HepG2 (cell line): Measurements from ENCODE around the gene CDK8. TPM values are rescaled to one million over a fixed set of nuclear protein-coding genes. Genes with fewer than 3 reads are reported as not detected.

Experiments
- KMT2B ChIP-seq: IDR thresholded peaks from 2 replicates; pipeline ENCODE4 v1.6.1; 2016; ENCODE audit warnings: missing genetic modification reagents, missing compliant biosample characterization
- MZF1 ChIP-seq: sonication (generic); formaldehyde crosslinking; IDR thresholded peaks from 2 replicates; pipeline ENCODE4 v1.8.1; 2023; ENCODE audit warnings: mild to moderate bottlenecking, missing genetic modification reagents, borderline replicate concordance
- PRPF4 ChIP-seq: fragments of 200-400 bp; formaldehyde crosslinking; IDR thresholded peaks from 2 replicates; pipeline ENCODE4 v1.6.1; 2016; ENCODE audit warnings: low read length, low read depth; ENCODE audit not compliant: poor library complexity, severe bottlenecking
- ZNF253 ChIP-seq: sonication (generic); formaldehyde crosslinking; IDR thresholded peaks from 2 replicates; pipeline ENCODE4 v1.8.0; 2022; ENCODE audit warnings: mild to moderate bottlenecking, missing genetic modification reagents, borderline replicate concordance
- ZNF318 ChIP-seq: sonication (generic); formaldehyde crosslinking; IDR thresholded peaks from 2 replicates; pipeline ENCODE4 v1.4.0; 2020; ENCODE audit warnings: mild to moderate bottlenecking, missing genetic modification reagents
- ZNF660 ChIP-seq: sonication (generic); formaldehyde crosslinking; IDR thresholded peaks from 2 replicates; pipeline ENCODE4 v1.5.1; 2020; ENCODE audit warnings: mild to moderate bottlenecking, low read depth, missing genetic modification reagents, borderline replicate concordance
- ZNF713 ChIP-seq: sonication (generic); formaldehyde crosslinking; IDR thresholded peaks from 2 replicates; pipeline ENCODE4 v1.4.0; 2020; ENCODE audit warnings: mild to moderate bottlenecking, missing genetic modification reagents
- polyA plus RNA-seq, 8 experiments: library from polyadenylated mRNA; depleted of rRNA in 3 of 8; stranded (reverse) in 7 of 8; unstranded in 1 of 8; fragments of >200 nt; fragmentation: Illumina TruSeq in 4 of 8; extraction: Trizol in 4 of 8; gene quantifications; 2 replicates each; pipeline versions ENCODE4 v1.2.1 to v1.2.3, GENCODE V29; 2011 to 2016; ENCODE audit warnings: low read depth in 4 of 8, missing spikeins in 1 of 8, mixed read lengths in 1 of 8; ENCODE audit not compliant: insufficient read depth in 1 of 8
- total RNA-seq, 5 experiments: library from RNA; depleted of rRNA; stranded (reverse); fragments of >200 nt; fragmentation: Illumina TruSeq; extraction: Trizol; gene quantifications; 2 replicates each; pipeline ENCODE4 v1.2.3, GENCODE V29; 2016; ENCODE audit warnings: low read depth in 1 of 5
- TF ChIP-seq, protein P1 (sequence below): sonication (generic); formaldehyde crosslinking; IDR thresholded peaks from 2 replicates; pipeline ENCODE4 v1.5.1; 2020; ENCODE audit warnings: mild to moderate bottlenecking, missing genetic modification reagents, moderate library complexity

CDK8 gene
- total and polyA plus RNA-seq, 2 of the 13 experiments (the other 11 are each of a cell fraction or from before 2014, with no cell fraction given) = 15.8 to 16.4 TPM

GRCh38 chr13:26222520-26223046 is 31.3 kb upstream of the CDK8 start (continued):
- TF ChIP-seq, protein P1, sequence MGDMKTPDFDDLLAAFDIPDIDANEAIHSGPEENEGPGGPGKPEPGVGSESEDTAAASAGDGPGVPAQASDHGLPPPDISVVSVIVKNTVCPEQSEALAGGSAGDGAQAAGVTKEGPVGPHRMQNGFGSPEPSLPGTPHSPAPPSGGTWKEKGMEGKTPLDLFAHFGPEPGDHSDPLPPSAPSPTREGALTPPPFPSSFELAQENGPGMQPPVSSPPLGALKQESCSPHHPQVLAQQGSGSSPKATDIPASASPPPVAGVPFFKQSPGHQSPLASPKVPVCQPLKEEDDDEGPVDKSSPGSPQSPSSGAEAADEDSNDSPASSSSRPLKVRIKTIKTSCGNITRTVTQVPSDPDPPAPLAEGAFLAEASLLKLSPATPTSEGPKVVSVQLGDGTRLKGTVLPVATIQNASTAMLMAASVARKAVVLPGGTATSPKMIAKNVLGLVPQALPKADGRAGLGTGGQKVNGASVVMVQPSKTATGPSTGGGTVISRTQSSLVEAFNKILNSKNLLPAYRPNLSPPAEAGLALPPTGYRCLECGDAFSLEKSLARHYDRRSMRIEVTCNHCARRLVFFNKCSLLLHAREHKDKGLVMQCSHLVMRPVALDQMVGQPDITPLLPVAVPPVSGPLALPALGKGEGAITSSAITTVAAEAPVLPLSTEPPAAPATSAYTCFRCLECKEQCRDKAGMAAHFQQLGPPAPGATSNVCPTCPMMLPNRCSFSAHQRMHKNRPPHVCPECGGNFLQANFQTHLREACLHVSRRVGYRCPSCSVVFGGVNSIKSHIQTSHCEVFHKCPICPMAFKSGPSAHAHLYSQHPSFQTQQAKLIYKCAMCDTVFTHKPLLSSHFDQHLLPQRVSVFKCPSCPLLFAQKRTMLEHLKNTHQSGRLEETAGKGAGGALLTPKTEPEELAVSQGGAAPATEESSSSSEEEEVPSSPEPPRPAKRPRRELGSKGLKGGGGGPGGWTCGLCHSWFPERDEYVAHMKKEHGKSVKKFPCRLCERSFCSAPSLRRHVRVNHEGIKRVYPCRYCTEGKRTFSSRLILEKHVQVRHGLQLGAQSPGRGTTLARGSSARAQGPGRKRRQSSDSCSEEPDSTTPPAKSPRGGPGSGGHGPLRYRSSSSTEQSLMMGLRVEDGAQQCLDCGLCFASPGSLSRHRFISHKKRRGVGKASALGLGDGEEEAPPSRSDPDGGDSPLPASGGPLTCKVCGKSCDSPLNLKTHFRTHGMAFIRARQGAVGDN (CRISPR knock-in tag) = 0 out of 2 replicates have a peak, but pooled peaks have one; percentile 24
- TF ChIP-seq PRPF4 (peak; percentile 10), ZNF253 (CRISPR knock-in tag) (0 out of 2 replicates have a peak, but pooled peaks have one; percentile 2), ZNF318 (CRISPR knock-in tag) (no peak), ZNF660 (no peak), MZF1 (no peak), ZNF713 (no peak), KMT2B (CRISPR knock-in tag) (peak; percentile 49; the same call in 1 of the 2 replicates)
